HUDEP-2 (cell line): ENCODE data around the gene RARS1.
"Not testable (repeated sequence)": the region's sequence is repeated elsewhere in the genome, so short reads cannot be mapped to it uniquely, and the experiment has no call there.

ENCODE experiments used
- DNase-seq, 76 experiments: peaks; one replicate each; lab custom pipeline; 2025; ENCODE audit not compliant: unreplicated experiment in 76 of 76; lab: John Stamatoyannopoulos, UW

RARS1 gene

GRCh38 chr5:168479166-168479565 is 7.1 kb upstream of the RARS1 start:
- no peak for DNase-seq

- DNase-seq: no peak
These were observed 5.7 kb upstream of the RARS1 start for GRCh38 chr5:168480601-168481000.

GRCh38 chr5:168481330-168481788 is 4.9 kb upstream of the RARS1 start:
- DNase-seq: no peak

- DNase-seq: no peak
These were observed 3.9 kb upstream of the RARS1 start for GRCh38 chr5:168482361-168482760.

GRCh38 chr5:168489059-168489458 is 2.8 kb downstream of the RARS1 start:
- no peak for DNase-seq

GRCh38 chr5:168494057-168494555 is 7.8 kb downstream of the RARS1 start:
- no peak for DNase-seq

GRCh38 chr5:168502563-168503237 is 16.4 kb downstream of the RARS1 start:
- DNase-seq: no peak

GRCh38 chr5:168513861-168514428 is 27.7 kb downstream of the RARS1 start:
- no peak for DNase-seq

GRCh38 chr5:168525856-168526255 is 39.6 kb downstream of the RARS1 start:
- DNase-seq: no peak

- DNase-seq: peak in 1 of 76 experiments; percentile 4
These were observed 41.6 kb downstream of the RARS1 start for GRCh38 chr5:168527756-168528295.

- peak in 22 of 76 experiments; percentile 1 to 44 (median 12) for DNase-seq
These were observed 42.5 kb downstream of the RARS1 start, which contains the start of gene FBLL1 for GRCh38 chr5:168528521-168529373. Gene FBLL1, plus strand, starts transcription at chr5:168529305. Its CDS starts 200 bp downstream, at chr5:168529505.

- DNase-seq: peak in 1 of 76 experiments; percentile 8
These were observed 43.3 kb downstream of the RARS1 start for GRCh38 chr5:168529374-168530234.

GRCh38 chr5:168530621-168531150 is 44.4 kb downstream of the RARS1 start:
- no peak for DNase-seq

GRCh38 chr5:168531191-168531590 is 44.9 kb downstream of the RARS1 start:
- DNase-seq: no peak

GRCh38 chr5:168531987-168532864 is 46.0 kb downstream of the RARS1 start:
- no peak for DNase-seq

- DNase-seq: not testable (repeated sequence)
These were observed 48.1 kb downstream of the RARS1 start for GRCh38 chr5:168534351-168534750.

- DNase-seq: no peak
These were observed 50.9 kb downstream of the RARS1 start for GRCh38 chr5:168537176-168537575.

GRCh38 chr5:168549554-168549953 is 63.3 kb downstream of the RARS1 start:
- no peak for DNase-seq

- DNase-seq: no peak
These were observed 64.4 kb downstream of the RARS1 start for GRCh38 chr5:168550656-168551055.
